H1 (cell line): ENCODE data around the gene TWF2. TPM values are rescaled to one million over a fixed set of nuclear protein-coding genes. Genes with fewer than 3 reads are reported as not detected.

Source experiments
- CTCF ChIA-PET: fragments of 300-600 bp; sonication (Branson Sonifier 250); formaldehyde crosslinking; loops from one replicate; lab custom pipeline; 2021; ENCODE audit not compliant: partially characterized antibody; lab: Charles Lee
- POLR2A ChIA-PET: fragments of 300-600 bp; sonication (Branson Sonifier 250); formaldehyde crosslinking; loops from one replicate; lab custom pipeline; 2021; ENCODE audit warnings: inconsistent platforms; ENCODE audit not compliant: partially characterized antibody; lab: Charles Lee
- DNase-seq, 2 experiments: peaks; one replicate each; pipeline versions ENCODE4 v3.0.0 to v3.0.0-alpha.2; 2010 to 2022; ENCODE audit warnings: low spot score in 2 of 2, low read depth in 1 of 2, mixed read lengths in 1 of 2
- FAIRE-seq: peaks from 2 replicates; lab custom pipeline; 2011; peaks lifted over from hg19 to GRCh38; lab: Jason Lieb, UNC
- H2AFZ ChIP-seq: 2 replicates; pipeline ENCODE4 v1.8.1; 2012; ENCODE audit warnings: low read length, inconsistent platforms
- H2AK5ac ChIP-seq: 2 replicates; pipeline ENCODE4 v1.6.1; 2013; ENCODE audit warnings: low read depth, low read length
- H2BK120ac ChIP-seq: replicated peaks from 2 replicates; pipeline ENCODE3; 2013; ENCODE audit warnings: low read depth, low read length, inconsistent platforms
- H2BK12ac ChIP-seq: 2 replicates; pipeline ENCODE4 v1.6.1; 2013; ENCODE audit warnings: low read depth, low read length
- H2BK15ac ChIP-seq: 2 replicates; pipeline ENCODE4 v1.6.1; 2013; ENCODE audit warnings: low read length
- H2BK20ac ChIP-seq: 2 replicates; pipeline ENCODE4 v1.6.1; 2013; ENCODE audit warnings: low read length
- H2BK5ac ChIP-seq: 2 replicates; pipeline ENCODE4 v1.6.1; 2013; ENCODE audit warnings: low read depth, low read length
- H3K14ac ChIP-seq: 2 replicates; pipeline ENCODE4 v1.6.1; 2013; ENCODE audit warnings: inconsistent platforms; ENCODE audit not compliant: insufficient read length
- H3K18ac ChIP-seq: 2 replicates; pipeline ENCODE4 v1.6.1; 2013; ENCODE audit warnings: low read length; ENCODE audit errors: extremely low read depth
- H3K23ac ChIP-seq: 2 replicates; pipeline ENCODE4 v1.6.1; 2013; ENCODE audit warnings: inconsistent platforms; ENCODE audit not compliant: insufficient read length
- H3K23me2 ChIP-seq: 2 replicates; pipeline ENCODE4 v1.6.1; 2013; ENCODE audit warnings: low read depth, low read length
- H3K27ac ChIP-seq: 2 replicates; pipeline ENCODE4 v1.6.1; 2011; ENCODE audit warnings: low read depth, low read length, inconsistent platforms
- H3K27me3 ChIP-seq, 4 experiments: replicated peaks in 1 of 4; 1 replicate in 1 of 4; 2 replicates in 3 of 4; pipeline versions ENCODE4 v1.6.1 to v1.8.1; 2011 to 2013; ENCODE audit warnings: low read length in 3 of 4, mild to moderate bottlenecking in 3 of 4, inconsistent platforms in 2 of 4, mixed read lengths in 2 of 4, moderate library complexity in 1 of 4; ENCODE audit not compliant: control insufficient read depth in 3 of 4, insufficient read depth in 3 of 4; ENCODE audit errors: extremely low read depth in 1 of 4
- H3K36me3 ChIP-seq, 4 experiments: 2 replicates each; pipeline versions ENCODE4 v1.6.1 to v1.8.1; 2011 to 2013; ENCODE audit warnings: mild to moderate bottlenecking in 4 of 4, low read length in 3 of 4, moderate library complexity in 2 of 4, control low read depth in 1 of 4, inconsistent platforms in 1 of 4; ENCODE audit not compliant: insufficient read depth in 4 of 4, control insufficient read depth in 2 of 4
- H3K4ac ChIP-seq: replicated peaks from 2 replicates; pipeline ENCODE3; 2013; ENCODE audit warnings: low read length, low read depth, mixed read lengths, inconsistent platforms; ENCODE audit not compliant: insufficient read length
- H3K4me1 ChIP-seq, 4 experiments: replicated peaks in 1 of 4; 1 replicate in 1 of 4; 2 replicates in 3 of 4; pipeline versions ENCODE4 v1.6.1 to v1.8.1; 2011 to 2013; ENCODE audit warnings: low read length in 3 of 4, inconsistent platforms in 2 of 4, mixed read lengths in 1 of 4; ENCODE audit not compliant: insufficient read depth in 4 of 4, control insufficient read depth in 3 of 4
- H3K4me2 ChIP-seq, 2 experiments: 2 replicates each; pipeline versions ENCODE4 v1.6.1 to v1.8.1; 2011 to 2013; ENCODE audit warnings: low read depth in 2 of 2, low read length in 2 of 2, control low read depth in 1 of 2, inconsistent platforms in 1 of 2, mild to moderate bottlenecking in 1 of 2; ENCODE audit not compliant: insufficient read depth in 1 of 2
- H3K4me3 ChIP-seq, 4 experiments: fragments of 200-600, 300-600 bp in 1 of 4; sonication (generic), shearing (Covaris generic), sonication (Bioruptor Twin) in 1 of 4; 2 replicates each; pipeline versions ENCODE4 v1.5.1 to v1.8.1; 2011 to 2016; ENCODE audit warnings: low read length in 4 of 4, low read depth in 3 of 4, control low read depth in 2 of 4, inconsistent platforms in 2 of 4, mild to moderate bottlenecking in 2 of 4, mixed read lengths in 1 of 4, moderate library complexity in 1 of 4; ENCODE audit not compliant: insufficient read depth in 2 of 4; ENCODE audit errors: extremely low read depth in 1 of 4
- H3K56ac ChIP-seq: replicated peaks from 2 replicates; pipeline ENCODE3; 2013; ENCODE audit warnings: low read depth, mild to moderate bottlenecking, mixed read lengths, low read length, inconsistent platforms; ENCODE audit not compliant: insufficient read length
- H3K79me1 ChIP-seq: 2 replicates; pipeline ENCODE4 v1.6.1; 2013; ENCODE audit warnings: low read depth, low read length, control low read depth
- H3K79me2 ChIP-seq, 2 experiments: 2 replicates each; pipeline versions ENCODE4 v1.6.1 to v1.8.1; 2012 to 2013; ENCODE audit warnings: low read length in 2 of 2, mild to moderate bottlenecking in 2 of 2, inconsistent platforms in 1 of 2; ENCODE audit not compliant: insufficient read depth in 2 of 2, control insufficient read depth in 1 of 2
- H3K9ac ChIP-seq, 4 experiments: replicated peaks in 1 of 4; 1 replicate in 1 of 4; 2 replicates in 3 of 4; pipeline versions ENCODE4 v1.6.1 to v1.8.1; 2011 to 2013; ENCODE audit warnings: low read depth in 3 of 4, low read length in 3 of 4, control low read depth in 2 of 4, mild to moderate bottlenecking in 2 of 4, moderate library complexity in 2 of 4, inconsistent platforms in 1 of 4; ENCODE audit errors: extremely low read depth in 1 of 4
- H3K9me3 ChIP-seq, 2 experiments: 2 replicates each; pipeline versions ENCODE4 v1.6.1 to v1.8.1; 2012 to 2013; ENCODE audit warnings: mild to moderate bottlenecking in 2 of 2, moderate library complexity in 2 of 2, control low read depth in 1 of 2, inconsistent platforms in 1 of 2, low read depth in 1 of 2, low read length in 1 of 2, mixed read lengths in 1 of 2; ENCODE audit not compliant: insufficient read depth in 2 of 2
- H4K20me1 ChIP-seq, 2 experiments: replicated peaks in 1 of 2; 2 replicates each; pipeline versions ENCODE3 to v1.8.1; 2011 to 2013; ENCODE audit warnings: inconsistent platforms in 2 of 2, low read length in 2 of 2, mild to moderate bottlenecking in 1 of 2; ENCODE audit not compliant: insufficient read depth in 2 of 2, control insufficient read depth in 1 of 2
- H4K5ac ChIP-seq: 2 replicates; pipeline ENCODE4 v1.6.1; 2013; ENCODE audit warnings: low read length, low read depth, mixed read lengths, inconsistent platforms; ENCODE audit not compliant: insufficient read length
- H4K8ac ChIP-seq: 2 replicates; pipeline ENCODE4 v1.8.0; 2013; ENCODE audit warnings: mild to moderate bottlenecking, moderate library complexity, low read length, inconsistent platforms; ENCODE audit not compliant: insufficient read depth; ENCODE audit errors: extremely low read depth
- H4K91ac ChIP-seq: replicated peaks from 2 replicates; pipeline ENCODE3; 2013; ENCODE audit warnings: low read length, mixed read lengths, inconsistent platforms; ENCODE audit not compliant: insufficient read length
- ATF3 ChIP-seq: IDR thresholded peaks from 2 replicates; pipeline ENCODE4 v1.6.1; 2011; ENCODE audit warnings: low read depth, mild to moderate bottlenecking, low read length; ENCODE audit not compliant: insufficient read depth
- NRF1 ChIP-seq: IDR thresholded peaks from 2 replicates; pipeline ENCODE4 v1.6.1; 2011; ENCODE audit warnings: mild to moderate bottlenecking, low read depth, low read length, improper control_type of control experiment
- RAD21 ChIP-seq, 2 experiments: IDR thresholded peaks in 1 of 2; conservative IDR thresholded peaks in 1 of 2; 2 replicates each; pipeline ENCODE4 v1.6.1; 2011; ENCODE audit warnings: low read depth in 2 of 2, low read length in 2 of 2, improper control_type of control experiment in 1 of 2, inconsistent platforms in 1 of 2, mild to moderate bottlenecking in 1 of 2, moderate library complexity in 1 of 2
- WGBS, 2 experiments: shearing (Covaris generic) in 1 of 2; methylation state at CpG; one replicate each; pipeline versions ENCODE4 v1.1.6 to v1.1.7; 2013 to 2015; ENCODE audit warnings: low lambda C conversion rate in 2 of 2, mixed read lengths in 2 of 2, inconsistent platforms in 1 of 2, low coverage in 1 of 2, missing lambda C conversion rate in 1 of 2; ENCODE audit not compliant: insufficient replicate concordance in 2 of 2, insufficient coverage in 1 of 2, insufficient read length in 1 of 2; ENCODE audit errors: extremely low coverage in 1 of 2, missing lambda C conversion rate in 1 of 2; 5-methylcytosine and 5-hydroxymethylcytosine counted together
- long read RNA-seq, 2 experiments: library from RNA in 1 of 2; library from capped mRNA in 1 of 2; stranded (forward); transcript quantifications; one replicate each; pipeline ENCODE4 v2.0.0, GENCODE V29; 2021; ENCODE audit warnings: inconsistent platforms in 1 of 2
- polyA minus RNA-seq, 3 experiments: library from RNA; depleted of rRNA, polyadenylated mRNA; stranded (reverse); fragments of >200 nt; gene quantifications; 1 replicate in 2 of 3; 2 replicates in 1 of 3; pipeline ENCODE4 v1.2.3, GENCODE V29; 2011
- polyA plus RNA-seq, 7 experiments: library from polyadenylated mRNA; depleted of rRNA in 3 of 7; stranded (reverse) in 5 of 7; unstranded in 2 of 7; fragments of >200 nt in 5 of 7; fragments of 200-250 nt in 2 of 7; gene quantifications; 1 replicate in 5 of 7; 2 replicates in 1 of 7; 4 replicates in 1 of 7; pipeline versions ENCODE4 v1.2.1 to v1.2.3, GENCODE V29; 2011 to 2013; ENCODE audit warnings: missing spikeins in 2 of 7, mixed read lengths in 2 of 7
- total RNA-seq: library from RNA; stranded (reverse); fragmentation: NEBNext Ultra II Directional; extraction: Animal tissue kit (Norgen Biotek cat#: 25700); gene quantifications from 2 replicates; pipeline ENCODE4 v1.2.1, GENCODE V29; 2021

Gene TWF2
- total RNA-seq: 62.6 and 65.2 TPM in 2 replicates
- 90.4 and 135 TPM in 2 replicates for polyA plus RNA-seq (2011; rRNA removed)
- polyA plus RNA-seq (2011; cell fraction: cytosol; rRNA removed): 119 TPM
- polyA plus RNA-seq (2011; cell fraction: nucleus; rRNA removed): 109 TPM
- polyA plus RNA-seq (2012, experiment 1 of 2): 54.0 to 76.2 TPM (median 70.9 TPM) in 4 replicates
- polyA plus RNA-seq (2012, experiment 2 of 2): 80.6 TPM
- 44.5 TPM for polyA plus RNA-seq (2013, experiment 1 of 2)
- 43.3 TPM for polyA plus RNA-seq (2013, experiment 2 of 2)
- polyA minus RNA-seq (2011; rRNA and poly(A)+ RNA removed): 48.4 and 59.6 TPM in 2 replicates
- polyA minus RNA-seq (2011; cell fraction: cytosol; rRNA and poly(A)+ RNA removed): 55.5 TPM
- polyA minus RNA-seq (2011; cell fraction: nucleus; rRNA and poly(A)+ RNA removed): 25.6 TPM
- long read RNA-seq, experiment 1, transcript TWF2-201 (9 exons, 1,718 nt): major isoform, 31 of 59 reads
- long read RNA-seq, experiment 1, partial matches to known transcripts: 13 of 59 reads
- long read RNA-seq, experiment 1, other reads (novel, unspliced or antisense): 14 of 59 reads
- long read RNA-seq, experiment 2, transcript TWF2-201 (9 exons, 1,718 nt): major isoform, 94 of 98 reads
- long read RNA-seq, experiment 2, partial matches to known transcripts: 1 of 98 reads
- long read RNA-seq, experiment 2, other reads (novel, unspliced or antisense): 3 of 98 reads

- H3K27me3 ChIP-seq: peaks cover 0 to 6% (median 3%) of the 10 kb centered on the region in 4 experiments; a peak in 3 of 7 replicates
- peak within 1 kb of the TSS; percentile 91 for H3K4ac ChIP-seq
- peaks cover 9% of the 10 kb centered on the region for H3K23me2 ChIP-seq
- peaks cover 15% of the 10 kb centered on the region for H3K79me1 ChIP-seq
- no peaks in the 10 kb centered on the region for H3K36me3 ChIP-seq
- H4K5ac ChIP-seq: peak within 1 kb of the TSS; percentile 96
- peak within 1 kb of the TSS; percentile 73 for H2BK120ac ChIP-seq
- WGBS, 2 experiments: 3% methylated on average over 49 of the region's 92 CpGs; no CpG with 5 or more reads in 1 of the 2 experiments
- DNase-seq (peak in 1 of 2 experiments; percentile 87), FAIRE-seq (no peak)
- H3K79me2 ChIP-seq: peaks cover 0 to 15% of the 10 kb centered on the region in 2 experiments; a peak in 2 of 4 replicates
- peaks cover 15 to 42% (median 28%) of the 10 kb centered on the region in 4 experiments for H3K4me1 ChIP-seq
- H3K4me3 ChIP-seq: peak within 1 kb of the TSS; percentile 72 to 95 (median 91)
- H3K14ac ChIP-seq: peak within 1 kb of the TSS; percentile 78
- peak within 1 kb of the TSS; percentile 61; the same call in 1 of the 2 replicates for H3K27ac ChIP-seq
- peak within 1 kb of the TSS; percentile 98 for H3K18ac ChIP-seq
- peak within 1 kb of the TSS; percentile 78 to 98 for H3K4me2 ChIP-seq
- peak within 1 kb of the TSS in 3 of 4 experiments; percentile 61 to 70 (median 70); a peak in 6 of 7 replicates for H3K9ac ChIP-seq
- POLR2A ChIA-PET: interaction anchor here (0.8 to 6.5 kb wide), 10 partner anchors 9 to 244 kb away, joined by 3 to 69 read pairs (median 6); partner anchors contain the start of genes GLYCTK, RPL29, TLR9 and WDR82
- H3K23ac ChIP-seq: peak within 1 kb of the TSS; percentile 93
- peak within 1 kb of the TSS; percentile 54 for H2AK5ac ChIP-seq
- H2BK5ac ChIP-seq: peak within 1 kb of the TSS; percentile 96
- no peaks in the 10 kb centered on the region for H3K9me3 ChIP-seq
- no peak within 1 kb of the TSS for H2AFZ ChIP-seq
- no peak within 1 kb of the TSS for H2BK20ac ChIP-seq
- H4K8ac ChIP-seq: peak within 1 kb of the TSS; percentile 87
- H4K91ac ChIP-seq: peak within 1 kb of the TSS; percentile 98
- peak within 1 kb of the TSS; percentile 84; the same call in 1 of the 2 replicates for H2BK12ac ChIP-seq
- H3K56ac ChIP-seq: peak within 1 kb of the TSS; percentile 87
- CTCF ChIA-PET: interaction anchor here (0.6 to 14.4 kb wide), 8 partner anchors 21 to 146 kb away, joined by 3 to 336 read pairs (median 6); partner anchors contain the start of genes TLR9 and WDR82
- peaks cover 2 to 7% of the 10 kb centered on the region in 2 experiments for H4K20me1 ChIP-seq
- peak within 1 kb of the TSS; percentile 98; the same call in 1 of the 2 replicates for H2BK15ac ChIP-seq
- no peak for TF ChIP-seq ATF3
- peak in 1 of 2 experiments; percentile 14; a peak in 1 of 4 replicates for TF ChIP-seq RAD21 (IDR thresholded peaks at IDR 0.05 in 1 of 2, conservative IDR thresholded peaks at IDR 0.05 in 1 of 2; ENCODE audit: low read depth in 2 of 2, low read length in 2 of 2)
- TF ChIP-seq NRF1: peak; percentile 47
Observed at GRCh38 chr3:52238761-52239701, at the start of gene TWF2. Gene TWF2 (minus strand): TSS chr3:52239158. CDS start chr3:52239016, 142 bp downstream.
